Measurements from ENCODE around the gene CTSS.

The CTSS gene

DNA sequence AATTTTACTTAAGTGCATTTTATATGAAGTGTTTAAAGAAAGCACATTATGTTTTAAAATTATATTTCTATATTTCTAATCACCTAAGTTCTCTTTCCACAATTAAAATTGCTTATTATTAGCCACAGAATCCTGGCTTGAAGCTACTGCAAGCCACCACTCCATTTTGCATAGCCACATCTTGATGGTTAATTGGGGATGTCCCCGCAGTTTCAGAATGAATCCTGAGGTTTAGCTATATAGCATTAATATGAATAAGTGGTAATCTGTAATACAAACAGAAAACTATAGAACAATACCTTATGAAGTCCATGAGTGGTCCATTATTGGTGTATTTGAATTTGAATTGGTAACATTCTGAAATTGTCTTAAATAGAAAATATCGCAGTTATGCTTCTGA, 57.0 kb downstream of the CTSS start:
- TF ChIP-seq, protein P1, sequence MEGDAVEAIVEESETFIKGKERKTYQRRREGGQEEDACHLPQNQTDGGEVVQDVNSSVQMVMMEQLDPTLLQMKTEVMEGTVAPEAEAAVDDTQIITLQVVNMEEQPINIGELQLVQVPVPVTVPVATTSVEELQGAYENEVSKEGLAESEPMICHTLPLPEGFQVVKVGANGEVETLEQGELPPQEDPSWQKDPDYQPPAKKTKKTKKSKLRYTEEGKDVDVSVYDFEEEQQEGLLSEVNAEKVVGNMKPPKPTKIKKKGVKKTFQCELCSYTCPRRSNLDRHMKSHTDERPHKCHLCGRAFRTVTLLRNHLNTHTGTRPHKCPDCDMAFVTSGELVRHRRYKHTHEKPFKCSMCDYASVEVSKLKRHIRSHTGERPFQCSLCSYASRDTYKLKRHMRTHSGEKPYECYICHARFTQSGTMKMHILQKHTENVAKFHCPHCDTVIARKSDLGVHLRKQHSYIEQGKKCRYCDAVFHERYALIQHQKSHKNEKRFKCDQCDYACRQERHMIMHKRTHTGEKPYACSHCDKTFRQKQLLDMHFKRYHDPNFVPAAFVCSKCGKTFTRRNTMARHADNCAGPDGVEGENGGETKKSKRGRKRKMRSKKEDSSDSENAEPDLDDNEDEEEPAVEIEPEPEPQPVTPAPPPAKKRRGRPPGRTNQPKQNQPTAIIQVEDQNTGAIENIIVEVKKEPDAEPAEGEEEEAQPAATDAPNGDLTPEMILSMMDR (IDR thresholded peaks at IDR 0.05; ENCODE audit: unreplicated experiment in 3 of 3) = no peak
- no peaks in the 10 kb centered on the region for H3K36me3 Mint-ChIP-seq (ENCODE audit: low read depth)
- H3K4me3 Mint-ChIP-seq = no peak overlapping the region
- no peaks in the 10 kb centered on the region for H3K4me1 Mint-ChIP-seq
- no peaks in the 10 kb centered on the region for H3K27me3 Mint-ChIP-seq (ENCODE audit: low read depth)
- H3K27ac Mint-ChIP-seq = no peak overlapping the region
- H3K9me3 Mint-ChIP-seq = no peaks in the 10 kb centered on the region

DNA sequence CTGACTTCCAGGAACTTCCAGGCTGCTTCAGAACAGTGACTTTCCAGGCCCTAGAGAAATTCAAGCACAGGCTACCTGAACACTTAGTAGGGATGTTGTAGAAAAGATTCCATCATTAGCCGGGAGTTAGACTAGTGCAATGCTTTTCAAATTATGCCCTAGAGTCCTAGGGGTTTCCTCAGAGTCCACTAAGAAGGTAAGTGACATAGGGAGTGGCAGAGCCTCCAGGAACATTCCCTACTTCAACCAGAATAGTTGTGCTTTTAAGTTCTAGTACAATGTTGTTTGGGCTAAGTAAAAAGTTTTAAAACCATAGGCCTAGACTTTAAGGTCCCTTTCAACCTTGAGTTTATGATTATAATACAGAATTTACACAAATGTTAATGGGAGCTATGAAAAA, 59.5 kb downstream of the CTSS start:
- TF ChIP-seq, protein P1 (IDR thresholded peaks at IDR 0.05; ENCODE audit: unreplicated experiment in 3 of 3) = no peak
- H3K4me3 Mint-ChIP-seq = no peak overlapping the region
- H3K4me1 Mint-ChIP-seq = no peaks in the 10 kb centered on the region
- H3K27ac Mint-ChIP-seq = no peak overlapping the region
- no peaks in the 10 kb centered on the region for H3K36me3 Mint-ChIP-seq (ENCODE audit: low read depth)
- H3K9me3 Mint-ChIP-seq = no peaks in the 10 kb centered on the region
- H3K27me3 Mint-ChIP-seq (ENCODE audit: low read depth) = no peaks in the 10 kb centered on the region

DNA sequence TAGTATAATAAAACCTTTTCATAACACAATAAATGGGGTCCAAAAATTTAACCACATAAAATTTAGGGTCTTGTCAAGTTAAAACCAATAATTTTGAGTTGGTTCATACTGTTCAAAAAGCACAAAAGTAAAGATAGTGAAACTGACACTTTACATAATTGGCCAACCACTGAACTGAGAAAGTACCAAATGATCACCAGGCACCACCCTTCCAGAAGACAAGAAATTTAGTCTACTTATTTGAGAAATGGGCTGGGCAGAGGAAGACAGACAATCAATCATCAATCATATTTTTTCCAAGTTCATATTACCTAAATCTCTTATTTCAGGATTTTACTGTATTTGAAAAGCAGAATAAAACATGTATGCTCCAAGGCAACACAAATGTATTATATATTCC, 62.2 kb downstream of the CTSS start:
- no peaks in the 10 kb centered on the region for H3K36me3 Mint-ChIP-seq (ENCODE audit: low read depth)
- no peak overlapping the region for H3K27ac Mint-ChIP-seq
- no peaks in the 10 kb centered on the region for H3K27me3 Mint-ChIP-seq (ENCODE audit: low read depth)
- no peaks in the 10 kb centered on the region for H3K9me3 Mint-ChIP-seq
- no peaks in the 10 kb centered on the region for H3K4me1 Mint-ChIP-seq
- no peak overlapping the region for H3K4me3 Mint-ChIP-seq
- TF ChIP-seq, protein P1 (IDR thresholded peaks at IDR 0.05; ENCODE audit: unreplicated experiment in 3 of 3) = no peak

DNA sequence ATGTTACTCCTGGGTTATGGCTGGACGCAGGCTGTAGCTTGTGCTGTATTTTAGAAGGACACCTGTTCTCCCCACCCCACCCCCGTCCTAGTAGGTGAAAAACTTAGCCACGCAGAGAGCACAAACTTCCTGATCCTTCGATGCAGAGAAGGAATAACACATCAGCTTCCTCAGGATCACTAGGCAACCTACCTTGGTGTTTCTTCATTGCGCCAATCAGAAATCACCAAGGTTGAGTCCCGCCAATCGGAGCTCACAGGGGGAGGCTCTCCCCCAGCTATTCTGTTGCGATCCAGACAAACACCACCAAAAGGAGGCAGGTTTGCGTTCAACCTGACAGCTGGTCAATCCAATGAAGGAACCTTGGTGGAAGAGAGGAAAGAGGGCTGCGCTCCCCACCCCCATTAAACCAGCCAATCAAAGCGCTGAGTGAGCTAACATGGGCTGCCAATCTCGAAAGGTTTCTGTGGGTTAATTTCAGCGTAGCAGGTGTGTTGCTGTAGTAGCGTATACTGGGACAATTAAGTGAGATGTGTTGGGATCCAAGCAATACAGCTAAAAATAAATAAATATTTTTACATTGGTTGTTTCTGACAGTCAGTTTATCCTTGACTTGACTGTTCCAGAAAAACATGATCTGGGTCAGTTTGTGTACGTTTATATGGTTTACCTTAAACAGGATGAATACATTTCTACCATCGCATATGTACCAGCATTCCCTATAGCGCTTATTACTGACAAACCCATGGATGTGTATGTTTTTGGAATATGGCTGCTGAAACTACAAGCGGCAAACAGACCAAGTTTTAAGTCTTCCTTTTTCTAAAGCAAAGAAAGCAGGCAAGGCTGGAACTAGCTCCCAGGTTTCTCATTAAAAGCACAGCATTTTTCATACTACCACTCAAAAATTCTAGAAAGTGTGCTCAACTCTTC, 68.3 kb downstream of the CTSS start, which contains the start of gene GOLPH3L:
TSS of gene GOLPH3L (minus strand) at position 160 of the 933 bp plus-strand sequence. CDS start 2,316 bp downstream, outside the sequence.
- peak within 1 kb of the TSS; percentile 70 to 90 (median 90) for H3K27ac Mint-ChIP-seq
- no peaks in the 10 kb centered on the region for H3K9me3 Mint-ChIP-seq
- peak within 1 kb of the TSS; percentile 90 to 98 (median 98) for H3K4me3 Mint-ChIP-seq
- H3K27me3 Mint-ChIP-seq (ENCODE audit: low read depth) = no peaks in the 10 kb centered on the region
- peaks cover 15% of the 10 kb centered on the region for H3K4me1 Mint-ChIP-seq
- TF ChIP-seq, protein P1 (IDR thresholded peaks at IDR 0.05; ENCODE audit: unreplicated experiment in 3 of 3) = peak in 1 of 3 experiments; percentile 11
- peaks cover 16% of the 10 kb centered on the region for H3K36me3 Mint-ChIP-seq (ENCODE audit: low read depth)

DNA sequence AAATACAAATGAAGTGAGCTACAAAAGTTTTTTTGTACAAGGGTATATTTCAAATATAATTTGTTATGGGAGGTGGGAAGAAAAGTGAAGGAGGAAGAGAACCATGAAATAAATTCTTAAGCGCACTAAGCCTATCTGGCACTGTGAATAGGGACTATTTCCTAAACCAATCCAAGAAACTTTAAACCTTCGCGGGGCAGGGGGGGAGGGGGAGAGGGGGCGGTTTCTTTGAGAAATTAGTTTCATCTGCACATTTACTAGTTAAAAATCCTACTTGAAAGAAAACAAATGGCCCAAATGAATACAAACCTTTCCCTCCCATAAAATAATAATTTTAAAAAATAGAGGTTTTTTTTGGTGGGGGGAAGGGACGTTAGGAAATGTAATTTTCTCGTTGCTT, 69.0 kb downstream of the CTSS start:
- Mint-ChIP-seq H3K4me1 (peaks cover 15% of the 10 kb centered on the region), H3K36me3 (ENCODE audit: low read depth) (peaks cover 17% of the 10 kb centered on the region), H3K27ac (peak overlapping the region; percentile 70 to 90 (median 90)), H3K4me3 (peak overlapping the region; percentile 90 to 98 (median 98)), H3K27me3 (ENCODE audit: low read depth) (no peaks in the 10 kb centered on the region), H3K9me3 (no peaks in the 10 kb centered on the region)
- TF ChIP-seq, protein P1 (IDR thresholded peaks at IDR 0.05; ENCODE audit: unreplicated experiment in 3 of 3) = no peak
